IPS-NIHi11 (cell line): ENCODE data around the gene C6orf132.
A peak's percentile ranks its signal among the peaks of the same experiment; 100 is the strongest.

Source experiments
- DNase-seq: peaks from one replicate; pipeline ENCODE4 v3.0.0; 2012; ENCODE audit warnings: mixed read lengths, low spot score

The C6orf132 gene

DNA sequence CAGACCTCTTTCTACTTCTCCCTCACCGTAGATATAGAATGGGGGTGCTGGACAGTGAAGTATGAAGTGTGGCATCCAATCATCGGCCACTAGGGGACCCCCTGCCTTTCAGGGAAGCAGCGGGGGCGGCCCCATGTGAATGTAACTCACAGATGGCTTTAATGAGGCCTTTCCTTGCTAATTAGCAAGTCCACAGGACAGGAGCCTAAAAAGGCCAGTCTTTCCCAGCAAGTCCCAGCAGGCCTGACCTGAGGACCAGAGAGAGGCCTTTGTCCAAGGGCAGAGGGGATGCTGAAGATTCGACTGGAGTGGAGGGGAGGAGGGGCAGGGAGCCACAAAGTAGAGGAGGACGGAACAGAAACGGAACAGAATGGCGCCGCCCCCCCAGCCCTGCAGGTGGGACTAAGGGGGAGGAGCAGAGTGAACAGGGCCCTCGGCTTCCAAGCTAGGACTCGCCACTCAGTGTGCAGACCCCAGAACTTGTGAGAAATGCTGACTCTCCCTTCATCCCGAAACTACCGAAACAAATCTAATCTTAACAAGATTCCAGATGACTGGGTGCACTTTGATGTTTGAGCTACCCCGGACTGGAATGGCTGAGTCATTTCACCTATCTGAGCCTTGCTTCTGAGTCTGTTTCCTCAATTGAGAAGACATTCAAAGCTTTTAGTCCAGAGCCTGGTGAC lies 5.8 kb downstream of the C6orf132 start:
- peak; percentile 83 for DNase-seq

GRCh38 chr6:42135722-42136121 lies 6.7 kb downstream of the C6orf132 start:
- no peak for DNase-seq

DNA sequence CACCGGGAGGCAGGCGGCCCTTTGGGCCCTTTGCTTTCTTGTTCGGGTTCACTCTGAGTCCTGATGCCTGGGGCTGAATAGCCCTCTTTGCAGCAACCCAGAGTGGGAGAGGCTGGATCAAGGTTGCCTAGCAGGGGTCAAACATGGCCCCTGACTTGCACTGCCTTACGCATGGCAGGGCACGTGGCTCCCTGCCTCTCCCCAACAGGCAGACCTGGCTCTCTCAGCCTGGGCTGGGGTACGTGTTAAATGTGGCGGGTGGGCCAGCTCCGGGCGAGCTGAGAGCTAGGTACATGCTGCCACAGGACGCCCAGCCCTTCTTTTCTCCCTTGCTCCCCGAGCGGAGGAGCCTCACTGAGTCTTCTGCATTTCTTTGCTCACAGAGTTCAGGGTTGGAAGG lies 7.3 kb downstream of the C6orf132 start:
- DNase-seq: no peak

DNA sequence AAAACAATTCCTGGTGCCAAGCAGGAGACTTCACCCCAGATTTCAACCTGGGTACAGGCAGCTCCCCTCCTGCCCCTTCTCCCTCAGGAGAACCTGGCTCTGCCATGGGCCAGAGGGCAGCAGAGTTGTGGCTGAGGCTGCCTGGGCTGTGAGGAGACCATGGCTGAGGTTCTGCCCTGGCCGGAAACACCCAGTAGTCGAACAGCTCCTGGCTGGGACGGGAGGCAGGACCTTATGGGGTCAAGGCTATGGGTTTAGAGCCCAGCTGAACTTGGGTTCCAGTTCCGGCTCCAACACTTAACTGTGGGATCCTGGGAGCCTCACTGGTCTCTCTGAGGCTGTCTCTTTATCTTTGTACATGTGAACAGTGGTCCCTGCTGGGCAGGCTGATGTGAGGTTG lies 8.5 kb downstream of the C6orf132 start:
- DNase-seq: no peak

- DNase-seq: no peak
These were observed 10.9 kb downstream of the C6orf132 start for GRCh38 chr6:42131531-42131930.

DNA sequence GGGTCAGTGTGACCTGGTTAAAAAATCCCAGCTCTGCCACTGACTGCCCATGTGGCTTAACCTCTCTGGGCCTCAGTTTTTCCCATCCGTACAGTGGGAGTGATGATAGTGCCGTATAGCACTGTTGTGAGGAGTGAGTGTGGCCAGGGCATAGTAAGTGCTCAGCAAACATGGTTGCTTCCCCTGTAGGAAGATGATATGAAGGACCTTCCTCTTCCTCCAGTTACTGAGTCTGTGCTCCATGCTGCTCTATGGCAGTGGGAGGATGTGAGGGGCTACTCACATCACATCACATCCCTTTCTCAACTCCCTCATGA lies 13.1 kb downstream of the C6orf132 start:
- DNase-seq: no peak

DNA sequence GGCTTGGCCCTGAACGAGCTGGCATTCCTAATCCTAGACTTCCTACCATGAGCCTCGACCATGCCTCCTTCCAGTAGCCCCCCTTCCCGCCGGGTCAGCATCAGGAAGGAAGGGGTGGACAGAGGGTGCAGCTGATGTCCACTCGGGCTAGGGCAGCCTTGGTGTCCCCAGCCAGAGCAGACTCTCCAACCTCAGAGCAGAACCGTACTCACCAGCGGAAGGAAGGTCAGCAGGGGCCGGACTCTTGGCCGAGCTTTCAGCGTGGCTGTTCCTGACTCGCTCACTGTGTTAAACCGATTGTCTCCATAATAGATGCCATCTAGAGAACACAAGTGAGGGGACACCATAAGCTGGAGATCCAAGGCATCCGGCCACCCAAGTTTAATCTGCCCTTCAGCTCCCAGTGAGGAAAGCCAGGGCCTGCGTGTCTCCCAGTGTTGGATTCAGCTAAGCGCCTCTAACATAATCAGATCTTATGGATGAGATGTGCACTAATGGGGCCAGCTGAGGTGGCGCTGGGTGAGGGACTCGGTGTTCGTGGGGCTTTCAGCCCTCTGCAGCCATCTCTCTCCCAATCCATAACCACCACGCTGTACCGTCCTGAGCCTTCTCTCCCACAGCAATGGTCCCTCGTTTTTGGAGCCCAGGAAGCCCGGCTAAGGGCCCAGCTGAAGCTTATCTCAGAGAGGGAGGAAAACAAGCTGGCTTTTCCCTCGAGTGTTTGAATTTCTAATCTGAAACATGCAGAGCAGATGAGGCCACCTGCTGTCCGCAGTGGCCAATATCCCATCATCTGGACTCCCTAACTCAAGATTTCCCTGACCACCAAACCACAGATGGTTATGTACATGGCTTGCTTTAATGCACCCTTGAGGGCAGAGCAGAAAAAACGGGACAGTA lies 13.7 kb downstream of the C6orf132 start:
- DNase-seq: no peak

DNA sequence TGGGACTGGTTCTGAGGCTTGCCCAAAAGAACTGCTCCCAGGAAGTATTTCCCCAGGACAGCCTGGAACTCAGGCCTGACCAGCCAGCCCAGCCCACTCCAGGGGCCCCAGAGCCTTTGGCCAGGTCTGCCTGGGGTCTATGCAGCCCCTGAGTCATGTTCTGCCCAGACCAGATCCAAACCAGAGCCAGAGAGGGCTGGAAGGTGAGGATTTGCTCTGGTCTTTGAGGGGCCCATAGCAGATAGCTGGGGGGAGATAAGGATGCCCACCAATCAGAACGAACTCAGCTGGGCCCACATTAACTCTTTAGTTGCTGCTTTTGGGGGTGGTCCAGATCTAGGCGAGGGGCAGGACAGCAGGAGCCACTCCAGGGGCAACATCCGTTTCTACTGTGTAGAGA lies 16.8 kb downstream of the C6orf132 start:
- DNase-seq: no peak

DNA sequence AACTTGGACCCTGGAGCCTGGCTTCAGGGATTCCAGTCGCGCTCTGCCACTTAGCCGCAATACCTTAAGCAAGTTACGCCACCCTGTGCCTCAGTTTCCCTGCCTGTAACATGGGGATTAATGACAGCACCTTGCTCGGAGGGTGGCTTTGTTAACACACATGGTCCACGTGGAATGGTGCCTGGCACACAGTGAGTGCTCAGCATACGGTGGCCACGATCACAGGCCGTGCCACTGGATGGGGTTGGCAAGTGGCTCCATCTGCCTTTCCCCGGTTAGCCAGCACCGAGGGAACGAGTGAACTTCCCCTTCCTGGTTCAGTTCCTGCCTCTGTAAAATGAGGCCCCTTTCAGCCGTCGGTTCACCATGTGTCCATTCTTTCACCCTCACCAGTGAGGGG lies 17.2 kb downstream of the C6orf132 start:
- DNase-seq: no peak

GRCh38 chr6:42124223-42124836 lies 18.1 kb downstream of the C6orf132 start:
- DNase-seq: no peak

DNA sequence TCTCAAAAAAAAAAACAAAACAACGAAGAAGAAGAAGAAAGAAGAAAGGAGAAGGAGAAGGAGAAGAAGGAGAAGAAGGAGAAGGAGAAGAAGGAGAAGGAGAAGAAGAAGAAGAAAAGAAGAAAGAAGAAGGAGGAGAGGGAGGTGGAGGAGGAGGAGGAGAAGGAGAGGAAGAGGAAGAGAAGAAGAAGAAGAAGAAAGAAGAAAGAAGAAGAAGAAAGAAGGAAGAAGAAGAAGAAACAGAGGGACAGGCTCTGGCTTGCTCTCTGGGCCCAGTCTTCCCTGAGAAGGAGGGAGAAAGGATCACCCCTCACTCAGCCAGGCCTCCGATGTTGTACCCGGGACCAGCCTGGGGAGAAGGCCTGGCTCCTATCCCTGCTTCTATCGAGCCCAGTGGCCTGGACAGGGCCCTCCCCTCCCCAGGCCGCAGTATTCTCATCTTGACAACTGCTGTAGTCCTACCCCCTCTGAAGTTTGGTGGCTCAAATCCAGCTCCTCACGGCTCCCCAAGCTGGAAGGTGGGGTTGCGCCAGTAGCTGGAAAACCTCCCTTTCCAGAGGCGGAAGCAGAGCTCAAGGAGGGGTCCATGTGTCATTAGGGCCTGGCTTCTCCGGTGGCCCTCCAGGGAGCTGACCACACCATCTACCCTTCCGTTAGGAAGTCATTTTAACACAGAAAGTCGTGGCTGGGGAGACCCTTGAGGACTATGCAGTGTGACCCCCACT lies 18.9 kb downstream of the C6orf132 start:
- DNase-seq: no peak

GRCh38 chr6:42120895-42121865 lies 21.2 kb downstream of the C6orf132 start:
- DNase-seq: no peak

DNA sequence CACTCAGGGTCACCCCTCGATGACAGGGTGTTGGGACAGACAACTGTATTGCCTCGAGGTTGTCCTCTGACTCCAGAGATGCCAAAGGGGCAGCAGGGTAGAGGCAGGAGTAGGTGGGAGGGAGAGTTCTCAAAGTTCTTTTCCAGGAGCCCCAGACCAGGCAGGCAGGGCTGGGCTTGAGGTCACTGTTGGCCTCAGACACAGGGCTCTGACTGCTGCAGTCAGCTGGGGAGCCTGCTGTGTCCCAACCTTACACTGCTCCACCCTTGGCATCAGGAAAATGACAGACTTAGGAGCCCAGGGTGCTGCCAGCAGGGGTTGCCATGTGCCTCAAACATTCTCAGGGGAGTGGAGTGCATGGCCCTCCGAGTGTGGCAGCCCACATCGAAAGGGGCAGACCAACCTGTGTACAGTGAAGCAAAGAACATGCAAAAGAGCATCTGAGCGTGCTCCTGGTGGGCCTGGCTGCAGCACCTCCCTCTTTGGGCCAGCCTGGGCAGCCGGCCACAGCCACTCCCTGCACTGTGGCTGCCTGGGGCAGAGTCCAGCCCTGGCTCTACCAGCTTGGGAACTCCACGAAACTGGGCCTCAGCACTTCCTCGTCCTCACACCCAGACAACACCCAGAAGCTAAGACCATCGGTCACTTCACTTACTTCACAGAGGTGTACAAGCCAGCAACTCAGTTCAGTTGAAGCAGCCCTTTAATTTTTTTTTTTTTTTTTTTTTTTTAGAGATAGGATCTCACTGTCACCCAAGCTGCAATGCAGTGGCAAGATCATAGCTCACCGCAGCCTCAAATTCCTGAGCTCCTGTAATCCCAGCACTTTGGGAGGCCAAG lies 24.0 kb downstream of the C6orf132 start:
- no peak for DNase-seq

DNA sequence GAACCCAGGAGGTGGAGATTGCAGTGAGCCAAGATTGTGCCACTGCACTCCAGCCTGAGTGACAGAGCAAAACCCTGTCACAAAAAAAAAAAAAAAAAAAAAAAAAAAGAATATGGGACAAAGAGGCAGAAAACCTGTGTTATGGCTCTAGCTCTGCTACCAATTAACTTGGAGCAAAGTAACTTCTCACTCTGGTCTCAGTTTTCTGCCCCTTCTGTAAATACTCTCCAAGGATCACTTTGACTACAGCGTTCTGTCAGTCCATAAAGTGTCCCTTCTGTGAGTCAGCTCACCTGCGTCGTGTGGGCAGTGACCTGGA lies 24.6 kb downstream of the C6orf132 start:
- DNase-seq: no peak

DNA sequence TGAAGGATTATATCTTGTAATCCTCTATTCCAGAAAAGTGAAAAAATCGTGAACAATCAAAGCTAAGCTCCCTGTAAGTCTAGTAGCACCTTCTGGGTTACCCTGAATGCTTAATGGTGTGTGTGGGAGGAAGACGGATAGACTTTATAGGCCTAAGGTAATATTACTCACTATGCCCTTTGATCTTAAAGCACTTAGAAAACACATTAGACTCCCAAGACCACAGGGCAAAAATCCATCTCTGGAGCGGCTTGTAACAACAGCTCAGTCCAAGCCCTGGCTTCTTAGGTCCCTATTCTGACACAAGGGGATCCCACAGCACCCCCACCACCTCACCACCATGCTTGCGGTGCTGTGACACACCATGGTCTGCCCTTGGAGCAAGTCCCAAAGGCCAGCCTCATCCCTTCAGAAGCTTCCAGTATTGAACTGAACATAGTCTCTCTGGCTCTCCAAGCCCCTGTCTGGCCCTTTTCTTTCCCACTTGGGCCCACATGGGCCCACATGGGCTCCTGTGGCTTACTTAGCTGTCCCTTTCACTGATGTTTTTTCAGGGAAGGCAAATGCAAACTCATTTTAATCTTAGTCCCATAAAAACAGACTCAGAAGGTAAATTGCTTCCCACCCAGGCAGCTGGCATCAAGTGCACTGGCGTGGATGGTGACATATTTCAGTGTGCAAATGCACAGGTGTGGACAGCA lies 28.3 kb downstream of the C6orf132 start:
- no peak for DNase-seq

GRCh38 chr6:42112351-42112750 lies 30.1 kb downstream of the C6orf132 start:
- DNase-seq: no peak

- no peak for DNase-seq
These were observed 31.7 kb downstream of the C6orf132 start for GRCh38 chr6:42110683-42111082.

DNA sequence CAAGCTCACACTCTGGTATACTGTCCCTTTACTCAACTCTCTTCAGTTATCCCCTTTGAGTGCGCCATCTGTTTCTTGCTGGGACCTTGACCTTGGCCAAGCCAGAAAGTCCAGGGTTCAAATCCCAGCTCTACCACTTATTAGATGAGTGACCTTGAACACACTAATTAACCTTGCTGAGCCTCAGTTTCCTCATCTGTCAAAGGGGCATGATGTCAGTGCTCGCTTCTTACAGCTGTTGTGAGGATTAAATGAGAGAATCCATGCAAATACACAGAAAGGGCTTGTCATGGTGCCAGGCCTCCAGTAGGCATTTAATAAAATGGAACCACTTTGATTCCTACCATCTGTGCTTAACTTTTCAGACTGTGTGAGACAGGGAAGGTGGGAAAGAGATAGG lies 34.3 kb downstream of the C6orf132 start:
- DNase-seq: no peak

DNA sequence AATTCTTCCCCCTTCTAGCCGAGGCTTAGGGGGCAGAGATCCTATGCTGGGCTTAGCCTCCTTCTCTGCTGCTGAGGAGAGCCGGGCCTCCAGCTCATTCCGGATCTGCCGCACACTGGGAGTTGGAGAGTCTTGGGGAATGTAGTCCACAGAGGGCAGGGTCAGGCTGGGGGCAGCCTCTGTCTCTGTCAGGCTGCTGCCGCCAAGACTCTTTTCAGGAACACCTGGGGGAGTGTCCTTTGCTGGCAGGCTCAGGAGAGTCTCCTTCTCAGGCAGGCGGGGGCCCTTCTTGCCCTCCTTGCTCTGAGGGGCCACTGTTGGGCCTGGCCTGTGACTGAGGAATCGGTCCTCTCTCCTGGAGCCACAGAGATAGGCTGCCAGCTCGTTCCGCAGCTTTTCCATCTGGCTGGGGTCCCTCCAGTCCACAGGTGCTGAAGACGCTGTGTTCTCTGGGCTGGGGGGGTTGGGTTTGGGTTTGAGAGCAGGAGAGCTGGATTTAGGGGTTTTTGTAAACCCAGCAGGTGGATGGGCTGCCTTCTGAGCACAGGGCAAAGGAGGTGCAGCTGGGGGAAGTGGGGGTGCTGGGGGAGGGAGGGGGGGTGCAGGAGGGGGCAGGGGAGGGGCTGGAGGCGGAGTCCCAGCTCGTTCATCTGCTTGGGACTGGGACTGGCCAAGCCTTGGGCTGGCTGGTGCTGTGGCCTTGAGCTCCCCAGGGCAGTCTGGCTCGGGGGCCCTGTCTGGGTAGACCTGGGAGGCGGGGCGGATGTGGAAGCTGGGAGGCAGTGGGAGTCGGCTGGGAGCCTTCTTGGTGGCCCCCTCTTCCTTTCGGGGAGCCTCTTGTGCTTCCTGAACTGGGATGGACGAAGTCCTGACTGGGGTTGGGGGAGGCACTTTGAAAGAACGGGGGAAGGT lies 36.1 kb downstream of the C6orf132 start:
- no peak for DNase-seq
